ENCODE data around the gene ARHGAP33.
"Not testable (repeated sequence)": the region's sequence is repeated elsewhere in the genome, so short reads cannot be mapped to it uniquely, and the experiment has no call there.

The ARHGAP33 gene

GRCh38 chr19:35755550-35756376 is 19.6 kb upstream of the ARHGAP33 start:
- no peak for DNase-seq (ENCODE audit: low read depth in 2 of 2)

- no peak for DNase-seq (ENCODE audit: low read depth in 2 of 2)
Measured at GRCh38 chr19:35756377-35757230, 18.8 kb upstream of the ARHGAP33 start, which contains the start of gene HSPB6. Gene HSPB6 (minus strand): TSS chr19:35757029. CDS start chr19:35757008, 21 bp downstream.

- DNase-seq (ENCODE audit: low read depth in 2 of 2): no peak
Measured at GRCh38 chr19:35757231-35757748, 18.1 kb upstream of the ARHGAP33 start.

- DNase-seq (ENCODE audit: low read depth in 2 of 2): peak; percentile 94 to 96
Measured at GRCh38 chr19:35757749-35758608, 17.4 kb upstream of the ARHGAP33 start, which contains the start of gene PROSER3. Gene PROSER3 (plus strand): TSS chr19:35758176. CDS start chr19:35758216, 40 bp downstream.

DNA sequence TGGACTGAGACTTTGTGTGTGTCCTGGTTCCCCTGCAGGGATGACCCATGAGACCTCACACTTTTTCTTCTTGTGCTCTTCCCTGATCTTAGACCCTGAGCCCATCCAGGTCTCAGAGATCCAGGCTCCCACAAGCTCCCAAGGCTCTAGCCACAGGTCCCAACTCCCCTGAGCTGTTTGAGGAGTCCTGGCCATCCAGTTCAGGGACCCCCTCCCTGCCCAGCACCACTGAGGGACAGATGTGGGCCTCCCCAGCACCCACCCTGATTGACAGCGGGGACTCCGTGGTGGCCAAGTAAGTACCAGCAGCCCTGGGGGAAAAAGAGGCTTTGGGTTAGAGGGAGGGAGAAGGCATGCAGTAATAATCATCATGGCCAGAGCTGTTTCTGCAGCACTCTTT is 15.7 kb upstream of the ARHGAP33 start:
- DNase-seq (ENCODE audit: low read depth in 2 of 2): no peak

- no peak for DNase-seq (ENCODE audit: low read depth in 2 of 2)
Measured at GRCh38 chr19:35760711-35761349, 14.5 kb upstream of the ARHGAP33 start.

DNA sequence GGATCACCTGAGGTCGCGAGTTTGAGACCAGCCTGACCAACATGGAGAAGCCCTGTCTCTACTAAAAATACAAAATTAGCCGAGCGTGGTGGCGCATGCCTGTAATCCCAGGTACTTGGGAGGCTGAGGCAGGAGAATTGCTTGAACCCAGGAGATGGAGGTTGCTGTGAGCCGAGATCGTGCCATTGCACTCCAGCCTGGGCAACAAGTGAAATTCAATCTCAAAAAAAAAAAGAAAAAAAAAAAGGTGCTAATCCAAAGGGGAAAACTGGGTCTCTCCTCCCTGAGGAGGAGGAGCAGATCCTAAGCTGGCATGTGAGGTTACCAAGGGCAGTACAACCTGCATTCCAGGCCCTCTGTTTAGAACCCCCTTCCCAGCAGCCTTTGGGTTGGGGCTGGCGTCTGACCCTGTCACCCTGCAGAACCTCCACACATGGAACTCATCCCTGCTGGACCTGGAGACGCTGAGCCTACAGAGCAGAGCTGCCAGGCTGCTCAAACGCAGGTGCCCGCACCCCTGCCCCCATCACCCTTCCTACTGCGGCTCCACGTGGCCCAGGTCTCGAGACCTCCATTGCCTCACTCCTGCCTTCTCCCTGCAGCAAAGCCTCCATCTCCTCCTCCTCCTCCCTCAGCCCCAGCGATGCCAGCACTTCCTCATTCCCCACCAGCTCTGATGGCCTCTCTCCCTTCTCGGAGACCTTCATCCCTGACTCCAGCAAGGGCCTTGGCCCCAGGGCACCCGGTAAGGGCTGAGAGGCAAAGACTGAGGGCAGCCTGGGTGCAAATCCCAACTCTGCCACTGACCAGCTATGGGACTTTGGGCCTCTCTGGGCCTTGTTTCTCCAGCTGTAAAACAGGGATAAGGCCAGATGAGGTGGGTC is 10.7 kb upstream of the ARHGAP33 start:
- no peak for DNase-seq (ENCODE audit: low read depth in 2 of 2)

DNA sequence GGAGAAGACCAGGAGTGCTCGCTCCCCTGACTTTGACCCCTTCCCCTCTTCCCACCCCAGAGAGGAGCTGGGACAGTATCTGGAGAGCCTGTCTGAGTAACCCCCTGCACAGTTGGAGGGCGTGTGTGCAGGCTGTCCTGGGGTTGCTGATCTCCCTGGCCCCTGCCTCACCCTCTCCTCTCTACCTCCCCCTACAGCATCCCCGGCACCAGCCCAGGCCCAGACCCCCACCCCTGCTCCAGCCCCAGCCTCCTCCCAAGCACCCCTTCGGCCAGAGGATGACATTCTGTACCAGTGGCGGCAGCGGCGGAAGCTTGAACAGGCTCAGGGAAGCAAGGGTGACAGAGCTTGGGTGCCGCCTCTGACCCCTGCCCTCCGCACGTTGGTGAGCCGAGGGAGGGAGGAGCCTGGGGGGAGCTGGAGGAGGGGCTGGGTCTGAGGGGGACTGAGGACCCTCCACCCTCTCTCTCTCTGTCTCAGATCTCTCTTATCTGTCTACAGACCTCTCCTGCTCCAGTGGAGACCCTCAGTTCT is 8.7 kb upstream of the ARHGAP33 start:
- no peak for DNase-seq (ENCODE audit: low read depth in 2 of 2)

GRCh38 chr19:35767288-35768081 is 7.9 kb upstream of the ARHGAP33 start:
- no peak for DNase-seq (ENCODE audit: low read depth in 2 of 2)

- DNase-seq (ENCODE audit: low read depth in 2 of 2): no peak
Measured at GRCh38 chr19:35768082-35768421, 7.3 kb upstream of the ARHGAP33 start.

DNA sequence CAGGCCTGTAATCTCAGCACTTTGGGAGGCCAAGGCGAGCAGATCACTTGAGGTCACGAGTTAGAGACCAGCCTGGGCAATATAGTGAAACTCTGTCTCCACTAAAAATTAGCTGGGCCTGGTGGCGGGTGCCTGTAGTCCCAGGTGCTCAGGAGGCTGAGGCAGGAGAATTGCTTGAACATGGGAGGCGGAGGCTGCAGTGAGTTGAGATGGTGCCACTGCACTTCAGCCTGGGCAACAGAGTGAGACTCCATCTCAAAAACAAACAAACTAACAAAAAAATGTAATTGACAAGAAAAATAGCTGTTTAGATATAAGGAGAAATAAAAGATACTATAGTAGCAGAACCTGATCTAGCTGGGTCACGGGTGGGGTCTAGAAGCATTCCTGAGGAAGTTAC is 3.0 kb upstream of the ARHGAP33 start:
- not testable (repeated sequence) for DNase-seq (ENCODE audit: low read depth in 2 of 2)

- DNase-seq (ENCODE audit: low read depth in 2 of 2): no peak
Measured at GRCh38 chr19:35773020-35773806, 2.2 kb upstream of the ARHGAP33 start.

DNA sequence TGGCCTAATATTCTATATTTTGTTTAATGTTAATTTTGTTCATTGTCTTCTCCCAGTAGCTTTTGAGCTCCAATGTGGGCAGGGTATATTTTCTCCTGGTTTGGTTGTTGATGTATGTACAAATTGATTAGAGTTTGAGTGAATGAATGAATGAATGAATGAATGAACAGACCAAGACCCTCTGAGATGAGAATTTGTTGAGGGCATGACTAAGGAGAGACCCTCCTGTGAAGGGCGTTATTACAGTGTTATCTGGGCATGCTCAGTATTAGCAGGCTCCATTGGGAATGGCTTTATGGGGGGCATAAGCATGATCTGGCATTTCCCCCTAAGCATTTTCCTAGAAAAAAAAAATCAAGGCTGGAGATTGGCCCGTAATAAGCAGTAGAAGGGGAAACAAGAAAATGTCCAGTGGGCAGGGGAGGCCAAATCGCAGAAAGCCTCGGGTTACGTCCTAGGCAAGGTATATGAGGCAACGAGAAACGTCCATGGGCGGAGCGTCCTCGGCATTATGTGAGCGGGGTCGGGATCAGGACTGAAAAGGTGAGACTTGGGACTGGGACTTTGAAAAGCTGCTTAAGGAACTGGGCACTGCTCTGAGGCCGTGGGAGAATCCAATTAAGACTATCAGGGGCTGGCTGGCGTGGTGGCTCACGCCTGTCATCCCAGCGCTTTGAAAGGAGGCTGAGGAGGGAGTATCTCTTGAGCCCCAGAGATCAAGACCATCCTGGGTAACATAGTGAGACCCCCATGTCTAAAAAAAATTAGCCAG is 904 bp upstream of the ARHGAP33 start:
- DNase-seq (ENCODE audit: low read depth in 2 of 2): no peak

DNA sequence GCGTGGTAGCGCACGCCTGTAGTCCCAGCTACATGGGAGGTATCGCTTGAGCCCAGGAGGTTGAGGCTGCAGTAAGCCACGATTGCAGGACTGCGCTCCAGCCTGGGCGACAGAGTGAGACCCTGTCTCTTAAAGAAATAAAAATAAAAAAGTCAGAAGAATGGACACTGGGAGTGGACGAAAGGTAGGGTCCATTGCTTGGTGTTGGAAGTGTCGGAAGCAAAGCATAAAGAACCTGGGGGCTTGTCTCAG is 392 bp upstream of the ARHGAP33 start:
- DNase-seq (ENCODE audit: low read depth in 2 of 2): no peak

- DNase-seq (ENCODE audit: low read depth in 2 of 2): no peak
Measured at GRCh38 chr19:35776102-35776788, 881 bp downstream of the ARHGAP33 start.

GRCh38 chr19:35777086-35777841 is 1.9 kb downstream of the ARHGAP33 start:
- no peak for DNase-seq (ENCODE audit: low read depth in 2 of 2)
